K562 (cell line): ENCODE results near the gene NPAS3. TPM values are rescaled to one million over a fixed set of nuclear protein-coding genes. Genes with fewer than 3 reads are reported as not detected.

Experiments
- BCOR ChIP-seq: fragments of 450-650 bp; IDR thresholded peaks from 2 replicates; pipeline ENCODE4 v1.6.1; 2016
- CHD1 ChIP-seq: fragments of 200-600 bp; sonication (generic); IDR thresholded peaks from one replicate; pipeline ENCODE4 v1.6.1; 2012; ENCODE audit warnings: mild to moderate bottlenecking, moderate library complexity, low read length, inconsistent platforms
- ETS1 ChIP-seq: conservative IDR thresholded peaks from 2 replicates; pipeline ENCODE4 v1.6.1; 2011; ENCODE audit warnings: low read depth, mild to moderate bottlenecking, low read length; ENCODE audit not compliant: control insufficient read depth
- PHF20 ChIP-seq: fragments of 450-650 bp; IDR thresholded peaks from 2 replicates; pipeline ENCODE4 v1.6.1; 2018; ENCODE audit not compliant: partially characterized antibody
- SIX5 ChIP-seq, 2 experiments: IDR thresholded peaks; 2 replicates each; pipeline ENCODE4 v1.6.1; 2011; ENCODE audit warnings: low read length in 2 of 2, borderline replicate concordance in 1 of 2, low read depth in 1 of 2, mild to moderate bottlenecking in 1 of 2, moderate library complexity in 1 of 2; ENCODE audit not compliant: insufficient read depth in 1 of 2
- SLC30A9 ChIP-seq: fragments of 250-450 bp; sonication (Bioruptor Pico); IDR thresholded peaks from 2 replicates; pipeline ENCODE4 v1.8.0; 2022; ENCODE audit warnings: mild to moderate bottlenecking, moderate library complexity
- THAP7 ChIP-seq: fragments of 250-450 bp; sonication (Bioruptor Pico); IDR thresholded peaks from 2 replicates; pipeline ENCODE4 v1.5.0; 2021
- ZBTB7A ChIP-seq: IDR thresholded peaks from 2 replicates; pipeline ENCODE4 v1.6.1; 2011; ENCODE audit warnings: low read depth, mild to moderate bottlenecking, low read length, moderate library complexity, borderline replicate concordance; ENCODE audit not compliant: control insufficient read depth
- polyA plus RNA-seq, 8 experiments: library from polyadenylated mRNA; depleted of rRNA in 4 of 8; stranded (reverse) in 5 of 8; unstranded in 3 of 8; fragments of >200 nt; fragmentation: Nextera tagmentation in 2 of 8; fragmentation: Illumina TruSeq in 1 of 8; extraction: Ambion mirVana in 2 of 8; extraction: Trizol in 1 of 8; gene quantifications; 2 replicates each; pipeline versions ENCODE4 v1.2.1 to v1.2.3, GENCODE V29; 2011 to 2014; ENCODE audit warnings: inconsistent platforms in 1 of 8, missing spikeins in 1 of 8
- total RNA-seq, 7 experiments: library from RNA; depleted of rRNA in 6 of 7; stranded (reverse); fragments of >200 nt in 6 of 7; fragmentation: Illumina TruSeq in 2 of 7; extraction: Trizol in 2 of 7; gene quantifications; 2 replicates each; pipeline versions ENCODE4 v1.2.1 to v1.2.3, GENCODE V29; 2011 to 2021; ENCODE audit warnings: low replicate concordance in 1 of 7

The NPAS3 gene
- total and polyA plus RNA-seq, 9 of the 15 experiments (the other 6 are each of a cell fraction or from before 2014, with no cell fraction given): 0.04 TPM; not detected in 8

- TF ChIP-seq PHF20 (no peak), ETS1 (no peak), SLC30A9 (no peak), THAP7 (CRISPR knock-in tag) (no peak), BCOR (no peak), CHD1 (no peak), SIX5 (IDR thresholded peaks at IDR 0.05; ENCODE audit: borderline replicate concordance in 1 of 2, insufficient read depth in 1 of 2, low read depth in 1 of 2, low read length in 2 of 2) (no peak), ZBTB7A (no peak)
These were observed 4.4 kb upstream of the NPAS3 start (continued) for GRCh38 chr14:32934073-32934880.
